OCI-LY3 (cell line): Measurements from ENCODE around the gene RANBP3.

Experiments
- H2AFZ ChIP-seq: fragments of 200-600, 300-600 bp; shearing (Covaris generic); 2 replicates; pipeline ENCODE4 v1.6.0; 2014; ENCODE audit warnings: antibody characterized with exemption, low read depth, low read length
- H3K27ac ChIP-seq: fragments of 200-600, 300-600 bp; sonication (generic); 2 replicates; pipeline ENCODE4 v1.5.1; 2014; ENCODE audit warnings: mild to moderate bottlenecking, low read length, moderate library complexity, mixed read lengths
- H3K27me3 ChIP-seq: fragments of 200-600, 300-600 bp; sonication (generic); 2 replicates; pipeline ENCODE4 v1.6.1; 2014; ENCODE audit warnings: low read depth, low read length, mixed read lengths
- H3K36me3 ChIP-seq: fragments of 200-600, 300-600 bp; sonication (generic); replicated peaks from 2 replicates; pipeline ENCODE3; 2014; ENCODE audit warnings: low read depth, low read length, mixed read lengths
- H3K4me1 ChIP-seq: fragments of 300-600, 200-600 bp; sonication (generic); 2 replicates; pipeline ENCODE4 v1.6.1; 2014; ENCODE audit warnings: low read length, mixed read lengths
- H3K4me2 ChIP-seq: fragments of 200-600, 300-600 bp; sonication (generic); 2 replicates; pipeline ENCODE4 v1.6.1; 2014; ENCODE audit warnings: low read length, mixed read lengths
- H3K4me3 ChIP-seq: fragments of 300-600, 200-600 bp; sonication (generic); 2 replicates; pipeline ENCODE4 v1.5.1; 2014; ENCODE audit warnings: antibody characterized with exemption, mild to moderate bottlenecking, low read length, moderate library complexity
- H3K79me2 ChIP-seq: fragments of 300-600, 200-600 bp; shearing (Covaris generic); 2 replicates; pipeline ENCODE4 v1.6.1; 2014; ENCODE audit warnings: mild to moderate bottlenecking, low read length, mixed read lengths
- H3K9ac ChIP-seq: fragments of 300-600, 200-600 bp; shearing (Covaris generic); 2 replicates; pipeline ENCODE4 v1.6.0; 2014; ENCODE audit warnings: mild to moderate bottlenecking, low read length, moderate library complexity
- H3K9me3 ChIP-seq: fragments of 200-600, 300-600 bp; shearing (Covaris generic); 2 replicates; pipeline ENCODE4 v1.6.1; 2014; ENCODE audit warnings: low read length, mixed read lengths; ENCODE audit not compliant: insufficient read depth
- H4K20me1 ChIP-seq: fragments of 200-600, 300-600 bp; sonication (generic); 2 replicates; pipeline ENCODE4 v1.6.1; 2016; ENCODE audit warnings: low read length, mixed read lengths; ENCODE audit not compliant: insufficient read depth
- EZH2phosphoT487 ChIP-seq: fragments of 200-600 bp; shearing (Covaris generic); IDR thresholded peaks from 2 replicates; pipeline ENCODE4 v1.6.1; 2018; ENCODE audit warnings: antibody characterized with exemption, mixed run types, low read depth
- TF ChIP-seq, protein P1 (sequence below): fragments of 200-600, 300-600 bp; sonication (generic); IDR thresholded peaks from 2 replicates; pipeline ENCODE4 v1.5.1; 2014; ENCODE audit warnings: antibody characterized with exemption, low read length, low read depth

RANBP3 gene

DNA sequence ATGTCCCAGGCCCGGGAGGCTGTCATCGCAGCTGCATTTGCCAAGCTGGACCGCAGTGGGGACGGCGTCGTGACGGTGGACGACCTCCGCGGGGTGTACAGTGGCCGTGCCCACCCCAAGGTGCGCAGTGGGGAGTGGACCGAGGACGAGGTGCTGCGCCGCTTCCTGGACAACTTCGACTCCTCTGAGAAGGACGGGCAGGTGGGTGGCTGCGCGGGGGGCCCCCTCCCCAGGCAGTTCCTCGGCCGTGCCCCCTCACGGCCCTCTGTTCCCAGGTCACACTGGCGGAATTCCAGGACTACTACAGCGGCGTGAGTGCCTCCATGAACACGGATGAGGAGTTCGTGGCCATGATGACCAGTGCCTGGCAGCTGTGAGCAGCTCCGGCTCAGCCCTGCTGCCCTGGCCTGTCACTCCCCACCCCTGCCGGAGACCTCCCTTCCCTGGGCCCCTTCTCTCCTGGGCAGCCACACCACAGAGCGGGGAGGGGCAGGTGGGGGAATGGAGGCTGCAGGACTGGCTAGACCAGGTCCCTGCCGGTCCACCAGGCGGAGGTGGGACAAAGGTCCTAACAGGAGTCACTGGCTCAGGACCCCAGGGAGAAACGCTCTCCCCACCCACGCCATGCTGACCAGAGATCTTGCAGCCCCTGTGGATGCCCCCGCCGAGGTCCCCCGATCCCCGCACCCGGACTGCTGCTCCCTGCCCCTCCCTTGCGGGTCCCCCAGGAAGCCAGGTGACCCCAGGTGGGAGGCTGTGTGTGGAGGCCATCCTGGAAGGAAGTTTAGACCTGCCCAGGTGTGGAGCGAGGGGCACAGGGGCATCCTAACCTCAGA lies 62.8 kb downstream of the RANBP3 start:
- no peak overlapping the region for H3K4me3 ChIP-seq
- H3K9me3 ChIP-seq = no peaks in the 10 kb centered on the region
- TF ChIP-seq, protein P1, sequence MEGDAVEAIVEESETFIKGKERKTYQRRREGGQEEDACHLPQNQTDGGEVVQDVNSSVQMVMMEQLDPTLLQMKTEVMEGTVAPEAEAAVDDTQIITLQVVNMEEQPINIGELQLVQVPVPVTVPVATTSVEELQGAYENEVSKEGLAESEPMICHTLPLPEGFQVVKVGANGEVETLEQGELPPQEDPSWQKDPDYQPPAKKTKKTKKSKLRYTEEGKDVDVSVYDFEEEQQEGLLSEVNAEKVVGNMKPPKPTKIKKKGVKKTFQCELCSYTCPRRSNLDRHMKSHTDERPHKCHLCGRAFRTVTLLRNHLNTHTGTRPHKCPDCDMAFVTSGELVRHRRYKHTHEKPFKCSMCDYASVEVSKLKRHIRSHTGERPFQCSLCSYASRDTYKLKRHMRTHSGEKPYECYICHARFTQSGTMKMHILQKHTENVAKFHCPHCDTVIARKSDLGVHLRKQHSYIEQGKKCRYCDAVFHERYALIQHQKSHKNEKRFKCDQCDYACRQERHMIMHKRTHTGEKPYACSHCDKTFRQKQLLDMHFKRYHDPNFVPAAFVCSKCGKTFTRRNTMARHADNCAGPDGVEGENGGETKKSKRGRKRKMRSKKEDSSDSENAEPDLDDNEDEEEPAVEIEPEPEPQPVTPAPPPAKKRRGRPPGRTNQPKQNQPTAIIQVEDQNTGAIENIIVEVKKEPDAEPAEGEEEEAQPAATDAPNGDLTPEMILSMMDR = no peak
- TF ChIP-seq EZH2phosphoT487 = no peak

DNA sequence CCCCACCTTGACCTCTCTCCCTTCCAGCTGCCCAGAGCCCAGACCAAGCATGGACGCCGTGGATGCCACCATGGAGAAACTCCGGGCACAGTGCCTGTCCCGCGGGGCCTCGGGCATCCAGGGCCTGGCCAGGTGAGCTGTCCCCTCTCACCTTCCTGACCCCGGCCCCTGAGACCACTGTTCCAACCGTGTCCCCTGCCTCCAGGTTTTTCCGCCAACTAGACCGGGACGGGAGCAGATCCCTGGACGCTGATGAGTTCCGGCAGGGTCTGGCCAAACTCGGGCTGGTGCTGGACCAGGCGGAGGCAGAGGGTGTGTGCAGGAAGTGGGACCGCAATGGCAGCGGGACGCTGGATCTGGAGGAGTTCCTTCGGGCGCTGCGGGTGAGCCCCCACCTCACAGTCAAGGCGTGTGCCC lies 63.6 kb downstream of the RANBP3 start:
- Histone ChIP-seq H3K4me1 (no peaks in the 10 kb centered on the region), H3K9ac (no peak overlapping the region), H4K20me1 (no peaks in the 10 kb centered on the region), H2AFZ (no peak overlapping the region), H3K4me3 (no peak overlapping the region), H3K4me2 (no peak overlapping the region), H3K79me2 (no peaks in the 10 kb centered on the region), H3K9me3 (no peaks in the 10 kb centered on the region), H3K36me3 (peaks cover 41% of the 10 kb centered on the region), H3K27ac (no peak overlapping the region), H3K27me3 (no peaks in the 10 kb centered on the region)
- TF ChIP-seq, protein P1 = no peak
- TF ChIP-seq EZH2phosphoT487 = no peak

More for the DNA sequence above, 62.8 kb downstream of the RANBP3 start:
- H3K27me3 ChIP-seq = no peaks in the 10 kb centered on the region
- no peak overlapping the region for H3K4me2 ChIP-seq
- H3K79me2 ChIP-seq = no peaks in the 10 kb centered on the region
- H4K20me1 ChIP-seq = no peaks in the 10 kb centered on the region
- no peak overlapping the region for H2AFZ ChIP-seq
- H3K9ac ChIP-seq = no peak overlapping the region
- H3K27ac ChIP-seq = no peak overlapping the region
- H3K4me1 ChIP-seq = no peaks in the 10 kb centered on the region
- peaks cover 45% of the 10 kb centered on the region for H3K36me3 ChIP-seq

DNA sequence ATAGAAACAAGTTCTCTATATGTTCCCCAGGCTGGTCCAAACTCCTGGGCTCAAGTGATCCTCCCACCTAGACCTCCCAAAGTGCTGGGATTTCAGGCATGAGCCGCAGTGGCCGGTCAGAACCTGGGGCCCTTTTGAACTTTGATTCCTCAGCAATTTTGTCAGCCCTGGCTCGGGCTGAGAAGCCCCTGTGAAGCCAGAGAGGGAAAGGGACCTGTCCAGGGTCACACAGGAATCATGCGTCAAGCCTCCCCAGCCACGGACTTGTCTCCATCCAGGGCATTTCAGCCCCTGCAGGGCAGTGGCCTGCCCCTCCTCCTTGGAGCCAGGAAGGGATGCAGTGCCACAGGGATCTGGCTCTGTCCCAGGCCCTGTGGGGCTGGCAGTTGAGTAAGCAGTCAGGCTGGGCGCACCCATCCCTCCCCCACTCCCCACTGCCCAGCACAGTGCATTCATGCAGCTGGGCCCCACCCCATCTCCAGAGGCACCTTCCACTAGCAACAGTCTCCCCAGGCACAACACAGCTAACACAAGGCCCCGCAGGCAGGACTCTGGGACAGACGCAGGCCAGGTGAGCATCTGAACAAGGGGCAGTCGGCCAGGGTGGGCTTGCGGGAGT lies 64.1 kb downstream of the RANBP3 start, which contains the start of gene CAPS:
CAPS (plus strand) TSS at position 516 of the 619 bp plus-strand sequence. CDS start 153 bp downstream, outside the sequence.
- H4K20me1 ChIP-seq = no peaks in the 10 kb centered on the region
- H3K9ac ChIP-seq = no peak within 1 kb of the TSS

DNA sequence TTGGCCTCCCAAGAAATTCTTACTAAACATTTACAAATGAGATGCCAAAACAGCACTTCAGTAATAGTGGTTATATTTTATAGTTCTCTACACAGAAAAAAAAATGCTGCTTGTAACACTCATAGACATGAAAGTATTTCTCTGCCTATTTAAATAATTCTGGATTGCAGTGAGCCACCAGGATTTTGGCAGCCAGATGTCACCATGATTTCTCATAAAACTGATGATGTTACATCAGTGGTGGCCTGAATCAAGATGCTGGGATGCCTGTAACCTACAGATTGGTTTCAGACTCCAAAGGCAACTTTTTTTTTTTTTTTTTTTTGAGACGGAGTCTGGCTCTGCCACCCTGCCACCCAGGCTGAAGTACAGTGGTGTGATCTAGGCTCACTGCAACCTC lies 66.6 kb downstream of the RANBP3 start:
- H3K79me2 ChIP-seq = no peaks in the 10 kb centered on the region
- peaks cover 26% of the 10 kb centered on the region for H3K36me3 ChIP-seq
- H3K9me3 ChIP-seq = no peaks in the 10 kb centered on the region
- no peaks in the 10 kb centered on the region for H4K20me1 ChIP-seq
- H3K4me2 ChIP-seq = no peak overlapping the region
- H3K27ac ChIP-seq = no peak overlapping the region
- no peak overlapping the region for H3K9ac ChIP-seq
- TF ChIP-seq, protein P1 = no peak
- no peak for TF ChIP-seq EZH2phosphoT487
- H3K4me3 ChIP-seq = no peak overlapping the region
- H3K4me1 ChIP-seq = no peaks in the 10 kb centered on the region
- H2AFZ ChIP-seq = no peak overlapping the region
- H3K27me3 ChIP-seq = no peaks in the 10 kb centered on the region

More for the DNA sequence above, 64.1 kb downstream of the RANBP3 start, which contains the start of gene CAPS:
- no peak within 1 kb of the TSS for H3K27ac ChIP-seq
- no peaks in the 10 kb centered on the region for H3K27me3 ChIP-seq
- H2AFZ ChIP-seq = no peak within 1 kb of the TSS
- H3K4me3 ChIP-seq = no peak within 1 kb of the TSS
- no peak within 1 kb of the TSS for H3K4me2 ChIP-seq
- peaks cover 42% of the 10 kb centered on the region for H3K36me3 ChIP-seq
- H3K79me2 ChIP-seq = no peaks in the 10 kb centered on the region
- no peaks in the 10 kb centered on the region for H3K4me1 ChIP-seq
- TF ChIP-seq, protein P1 = no peak
- TF ChIP-seq EZH2phosphoT487 = no peak
- no peaks in the 10 kb centered on the region for H3K9me3 ChIP-seq
